H1 (cell line): ENCODE measurements around the gene GTF2F2. TPM values are rescaled to one million over a fixed set of nuclear protein-coding genes. Genes with fewer than 3 reads are reported as not detected.

Source experiments
- CTCF ChIA-PET: fragments of 300-600 bp; sonication (Branson Sonifier 250); formaldehyde crosslinking; loops from one replicate; lab custom pipeline; 2021; ENCODE audit not compliant: partially characterized antibody; lab: Charles Lee
- POLR2A ChIA-PET: fragments of 300-600 bp; sonication (Branson Sonifier 250); formaldehyde crosslinking; loops from one replicate; lab custom pipeline; 2021; ENCODE audit warnings: inconsistent platforms; ENCODE audit not compliant: partially characterized antibody; lab: Charles Lee
- DNase-seq, 2 experiments: peaks; one replicate each; pipeline versions ENCODE4 v3.0.0 to v3.0.0-alpha.2; 2010 to 2022; ENCODE audit warnings: low spot score in 2 of 2, low read depth in 1 of 2, mixed read lengths in 1 of 2
- FAIRE-seq: peaks from 2 replicates; lab custom pipeline; 2011; peaks lifted over from hg19 to GRCh38; lab: Jason Lieb, UNC
- H2AFZ ChIP-seq: 2 replicates; pipeline ENCODE4 v1.8.1; 2012; ENCODE audit warnings: low read length, inconsistent platforms
- H2AK5ac ChIP-seq: 2 replicates; pipeline ENCODE4 v1.6.1; 2013; ENCODE audit warnings: low read depth, low read length
- H2BK120ac ChIP-seq: replicated peaks from 2 replicates; pipeline ENCODE3; 2013; ENCODE audit warnings: low read depth, low read length, inconsistent platforms
- H2BK12ac ChIP-seq: 2 replicates; pipeline ENCODE4 v1.6.1; 2013; ENCODE audit warnings: low read depth, low read length
- H2BK15ac ChIP-seq: 2 replicates; pipeline ENCODE4 v1.6.1; 2013; ENCODE audit warnings: low read length
- H2BK20ac ChIP-seq: 2 replicates; pipeline ENCODE4 v1.6.1; 2013; ENCODE audit warnings: low read length
- H2BK5ac ChIP-seq: 2 replicates; pipeline ENCODE4 v1.6.1; 2013; ENCODE audit warnings: low read depth, low read length
- H3K14ac ChIP-seq: 2 replicates; pipeline ENCODE4 v1.6.1; 2013; ENCODE audit warnings: inconsistent platforms; ENCODE audit not compliant: insufficient read length
- H3K18ac ChIP-seq: 2 replicates; pipeline ENCODE4 v1.6.1; 2013; ENCODE audit warnings: low read length; ENCODE audit errors: extremely low read depth
- H3K23ac ChIP-seq: 2 replicates; pipeline ENCODE4 v1.6.1; 2013; ENCODE audit warnings: inconsistent platforms; ENCODE audit not compliant: insufficient read length
- H3K23me2 ChIP-seq: 2 replicates; pipeline ENCODE4 v1.6.1; 2013; ENCODE audit warnings: low read depth, low read length
- H3K27ac ChIP-seq: 2 replicates; pipeline ENCODE4 v1.6.1; 2011; ENCODE audit warnings: low read depth, low read length, inconsistent platforms
- H3K27me3 ChIP-seq, 4 experiments: replicated peaks in 1 of 4; 1 replicate in 1 of 4; 2 replicates in 3 of 4; pipeline versions ENCODE4 v1.6.1 to v1.8.1; 2011 to 2013; ENCODE audit warnings: low read length in 3 of 4, mild to moderate bottlenecking in 3 of 4, inconsistent platforms in 2 of 4, mixed read lengths in 2 of 4, moderate library complexity in 1 of 4; ENCODE audit not compliant: control insufficient read depth in 3 of 4, insufficient read depth in 3 of 4; ENCODE audit errors: extremely low read depth in 1 of 4
- H3K36me3 ChIP-seq, 4 experiments: 2 replicates each; pipeline versions ENCODE4 v1.6.1 to v1.8.1; 2011 to 2013; ENCODE audit warnings: mild to moderate bottlenecking in 4 of 4, low read length in 3 of 4, moderate library complexity in 2 of 4, control low read depth in 1 of 4, inconsistent platforms in 1 of 4; ENCODE audit not compliant: insufficient read depth in 4 of 4, control insufficient read depth in 2 of 4
- H3K4ac ChIP-seq: replicated peaks from 2 replicates; pipeline ENCODE3; 2013; ENCODE audit warnings: low read length, low read depth, mixed read lengths, inconsistent platforms; ENCODE audit not compliant: insufficient read length
- H3K4me1 ChIP-seq, 4 experiments: replicated peaks in 1 of 4; 1 replicate in 1 of 4; 2 replicates in 3 of 4; pipeline versions ENCODE4 v1.6.1 to v1.8.1; 2011 to 2013; ENCODE audit warnings: low read length in 3 of 4, inconsistent platforms in 2 of 4, mixed read lengths in 1 of 4; ENCODE audit not compliant: insufficient read depth in 4 of 4, control insufficient read depth in 3 of 4
- H3K4me2 ChIP-seq, 2 experiments: 2 replicates each; pipeline versions ENCODE4 v1.6.1 to v1.8.1; 2011 to 2013; ENCODE audit warnings: low read depth in 2 of 2, low read length in 2 of 2, control low read depth in 1 of 2, inconsistent platforms in 1 of 2, mild to moderate bottlenecking in 1 of 2; ENCODE audit not compliant: insufficient read depth in 1 of 2
- H3K4me3 ChIP-seq, 4 experiments: fragments of 200-600, 300-600 bp in 1 of 4; sonication (generic), shearing (Covaris generic), sonication (Bioruptor Twin) in 1 of 4; 2 replicates each; pipeline versions ENCODE4 v1.5.1 to v1.8.1; 2011 to 2016; ENCODE audit warnings: low read length in 4 of 4, low read depth in 3 of 4, control low read depth in 2 of 4, inconsistent platforms in 2 of 4, mild to moderate bottlenecking in 2 of 4, mixed read lengths in 1 of 4, moderate library complexity in 1 of 4; ENCODE audit not compliant: insufficient read depth in 2 of 4; ENCODE audit errors: extremely low read depth in 1 of 4
- H3K56ac ChIP-seq: replicated peaks from 2 replicates; pipeline ENCODE3; 2013; ENCODE audit warnings: low read depth, mild to moderate bottlenecking, mixed read lengths, low read length, inconsistent platforms; ENCODE audit not compliant: insufficient read length
- H3K79me1 ChIP-seq: 2 replicates; pipeline ENCODE4 v1.6.1; 2013; ENCODE audit warnings: low read depth, low read length, control low read depth
- H3K79me2 ChIP-seq, 2 experiments: 2 replicates each; pipeline versions ENCODE4 v1.6.1 to v1.8.1; 2012 to 2013; ENCODE audit warnings: low read length in 2 of 2, mild to moderate bottlenecking in 2 of 2, inconsistent platforms in 1 of 2; ENCODE audit not compliant: insufficient read depth in 2 of 2, control insufficient read depth in 1 of 2
- H3K9ac ChIP-seq, 4 experiments: replicated peaks in 1 of 4; 1 replicate in 1 of 4; 2 replicates in 3 of 4; pipeline versions ENCODE4 v1.6.1 to v1.8.1; 2011 to 2013; ENCODE audit warnings: low read depth in 3 of 4, low read length in 3 of 4, control low read depth in 2 of 4, mild to moderate bottlenecking in 2 of 4, moderate library complexity in 2 of 4, inconsistent platforms in 1 of 4; ENCODE audit errors: extremely low read depth in 1 of 4
- H3K9me3 ChIP-seq, 2 experiments: 2 replicates each; pipeline versions ENCODE4 v1.6.1 to v1.8.1; 2012 to 2013; ENCODE audit warnings: mild to moderate bottlenecking in 2 of 2, moderate library complexity in 2 of 2, control low read depth in 1 of 2, inconsistent platforms in 1 of 2, low read depth in 1 of 2, low read length in 1 of 2, mixed read lengths in 1 of 2; ENCODE audit not compliant: insufficient read depth in 2 of 2
- H4K20me1 ChIP-seq, 2 experiments: replicated peaks in 1 of 2; 2 replicates each; pipeline versions ENCODE3 to v1.8.1; 2011 to 2013; ENCODE audit warnings: inconsistent platforms in 2 of 2, low read length in 2 of 2, mild to moderate bottlenecking in 1 of 2; ENCODE audit not compliant: insufficient read depth in 2 of 2, control insufficient read depth in 1 of 2
- H4K5ac ChIP-seq: 2 replicates; pipeline ENCODE4 v1.6.1; 2013; ENCODE audit warnings: low read length, low read depth, mixed read lengths, inconsistent platforms; ENCODE audit not compliant: insufficient read length
- H4K8ac ChIP-seq: 2 replicates; pipeline ENCODE4 v1.8.0; 2013; ENCODE audit warnings: mild to moderate bottlenecking, moderate library complexity, low read length, inconsistent platforms; ENCODE audit not compliant: insufficient read depth; ENCODE audit errors: extremely low read depth
- H4K91ac ChIP-seq: replicated peaks from 2 replicates; pipeline ENCODE3; 2013; ENCODE audit warnings: low read length, mixed read lengths, inconsistent platforms; ENCODE audit not compliant: insufficient read length
- ATF2 ChIP-seq: IDR thresholded peaks from 2 replicates; pipeline ENCODE4 v1.6.1; 2012; ENCODE audit warnings: low read length, inconsistent platforms
- CEBPB ChIP-seq: IDR thresholded peaks from 2 replicates; pipeline ENCODE4 v1.6.1; 2012; ENCODE audit warnings: low read depth, low read length
- CHD2 ChIP-seq: IDR thresholded peaks from 2 replicates; pipeline ENCODE4 v1.6.1; 2012; ENCODE audit warnings: low read length, improper control_type of control experiment
- HDAC2 ChIP-seq, 2 experiments: fragments of 300-600 bp in 1 of 2; sonication (generic) in 1 of 2; IDR thresholded peaks; 2 replicates each; pipeline ENCODE4 v1.6.1; 2011 to 2012; ENCODE audit warnings: low read depth in 2 of 2, low read length in 2 of 2, mild to moderate bottlenecking in 2 of 2, moderate library complexity in 2 of 2, borderline replicate concordance in 1 of 2, inconsistent platforms in 1 of 2
- MAX ChIP-seq: IDR thresholded peaks from 2 replicates; pipeline ENCODE4 v1.6.1; 2012; ENCODE audit warnings: inconsistent platforms
- RBBP5 ChIP-seq: IDR thresholded peaks from 2 replicates; pipeline ENCODE4 v1.7.1; 2012; ENCODE audit warnings: low read depth, mild to moderate bottlenecking, inconsistent platforms, low read length, moderate library complexity, borderline replicate concordance
- SUZ12 ChIP-seq: fragments of 200-600 bp; sonication (generic); IDR thresholded peaks from 2 replicates; pipeline ENCODE4 v1.6.1; 2012; ENCODE audit warnings: mild to moderate bottlenecking, inconsistent platforms, low read length, moderate library complexity, mixed read lengths
- TAF7 ChIP-seq: optimal IDR thresholded peaks from 2 replicates; pipeline ENCODE3; 2011; ENCODE audit warnings: low read depth, mild to moderate bottlenecking, inconsistent platforms, low read length, moderate library complexity, borderline replicate concordance
- TBP ChIP-seq: IDR thresholded peaks from 2 replicates; pipeline ENCODE4 v1.6.1; 2011; ENCODE audit warnings: low read depth, low read length, improper control_type of control experiment
- TEAD4 ChIP-seq: IDR thresholded peaks from 2 replicates; pipeline ENCODE4 v1.6.1; 2012; ENCODE audit warnings: low read depth, low read length, inconsistent platforms, mixed read lengths
- USF2 ChIP-seq: IDR thresholded peaks from 2 replicates; pipeline ENCODE4 v1.6.1; 2011; ENCODE audit warnings: low read length, improper control_type of control experiment
- WGBS, 2 experiments: shearing (Covaris generic) in 1 of 2; methylation state at CpG; one replicate each; pipeline versions ENCODE4 v1.1.6 to v1.1.7; 2013 to 2015; ENCODE audit warnings: low lambda C conversion rate in 2 of 2, mixed read lengths in 2 of 2, inconsistent platforms in 1 of 2, low coverage in 1 of 2, missing lambda C conversion rate in 1 of 2; ENCODE audit not compliant: insufficient replicate concordance in 2 of 2, insufficient coverage in 1 of 2, insufficient read length in 1 of 2; ENCODE audit errors: extremely low coverage in 1 of 2, missing lambda C conversion rate in 1 of 2; 5-methylcytosine and 5-hydroxymethylcytosine counted together
- polyA plus RNA-seq, 7 experiments: library from polyadenylated mRNA; depleted of rRNA in 3 of 7; stranded (reverse) in 5 of 7; unstranded in 2 of 7; fragments of >200 nt in 5 of 7; fragments of 200-250 nt in 2 of 7; gene quantifications; 1 replicate in 5 of 7; 2 replicates in 1 of 7; 4 replicates in 1 of 7; pipeline versions ENCODE4 v1.2.1 to v1.2.3, GENCODE V29; 2011 to 2013; ENCODE audit warnings: missing spikeins in 2 of 7, mixed read lengths in 2 of 7
- total RNA-seq: library from RNA; stranded (reverse); fragmentation: NEBNext Ultra II Directional; extraction: Animal tissue kit (Norgen Biotek cat#: 25700); gene quantifications from 2 replicates; pipeline ENCODE4 v1.2.1, GENCODE V29; 2021

The GTF2F2 gene
- total and polyA plus RNA-seq, 2 of the 8 experiments (the other 6 are each of a cell fraction or from before 2014, with no cell fraction given) = 10.8 to 31.1 TPM

GRCh38 chr13:45328661-45329111 lies 208.4 kb downstream of the GTF2F2 start:
- Histone ChIP-seq H3K79me1 (no peaks in the 10 kb centered on the region), H4K8ac (no peak overlapping the region), H3K27me3 (no peaks in the 10 kb centered on the region), H3K9me3 (no peaks in the 10 kb centered on the region), H4K20me1 (no peaks in the 10 kb centered on the region), H4K5ac (no peak overlapping the region), H2BK5ac (no peak overlapping the region), H3K27ac (no peak overlapping the region), H3K23me2 (no peaks in the 10 kb centered on the region), H3K36me3 (peaks cover 0 to 3% (median 0%) of the 10 kb centered on the region in 4 experiments; a peak in 1 of 8 replicates), H3K4me1 (no peaks in the 10 kb centered on the region; a peak in 1 of 7 replicates), H3K14ac (no peak overlapping the region), H2BK120ac (no peak overlapping the region), H2BK12ac (no peak overlapping the region), H2AK5ac (no peak overlapping the region), H3K56ac (no peak overlapping the region), H3K9ac (no peak overlapping the region), H2BK15ac (no peak overlapping the region), H3K4me2 (no peak overlapping the region), H2AFZ (no peak overlapping the region), H3K18ac (no peak overlapping the region), H3K79me2 (no peaks in the 10 kb centered on the region), H3K4me3 (no peak overlapping the region), H2BK20ac (no peak overlapping the region), H3K4ac (no peak overlapping the region), H3K23ac (no peak overlapping the region), H4K91ac (no peak overlapping the region)
- no peak for DNase-seq
- CTCF ChIA-PET = no interaction called here
- WGBS, 2 experiments = 97% methylated on average over 3 of the region's 3 CpGs; no CpG with 5 or more reads in 1 of the 2 experiments
- POLR2A ChIA-PET = interaction anchor here (1.0 to 17.8 kb wide), 5 partner anchors 9 to 279 kb away, joined by 4 to 319 read pairs (median 8); partner anchors contain the start of gene TPT1
- FAIRE-seq = no peak
- TF ChIP-seq RBBP5 (no peak), TEAD4 (no peak), TBP (no peak), USF2 (no peak), SUZ12 (no peak), HDAC2 (IDR thresholded peaks at IDR 0.05; ENCODE audit: borderline replicate concordance in 1 of 2, low read depth in 2 of 2, low read length in 2 of 2) (no peak), CEBPB (no peak), CHD2 (no peak), MAX (no peak), TAF7 (no peak), ATF2 (no peak)
